Endodermal cell (in vitro differentiated cells): ENCODE data around the gene SCUBE1. TPM values are rescaled to one million over a fixed set of nuclear protein-coding genes. Genes with fewer than 3 reads are reported as not detected.

Experiments used
- DNase-seq: peaks from one replicate; pipeline ENCODE4 v3.0.0-alpha.2; 2017
- H3K27ac ChIP-seq: 2 replicates; pipeline ENCODE4 v1.5.1; 2013; ENCODE audit warnings: mild to moderate bottlenecking, low read depth, low read length, moderate library complexity
- H3K27me3 ChIP-seq: 2 replicates; pipeline ENCODE4 v1.6.1; 2013; ENCODE audit warnings: mild to moderate bottlenecking, low read length, moderate library complexity; ENCODE audit not compliant: insufficient read depth, control insufficient read depth, poor library complexity, severe bottlenecking
- H3K36me3 ChIP-seq: 2 replicates; pipeline ENCODE4 v1.7.0; 2013; ENCODE audit warnings: mild to moderate bottlenecking, low read length, moderate library complexity; ENCODE audit not compliant: control insufficient read depth, insufficient read depth
- H3K4me1 ChIP-seq: one replicate; pipeline ENCODE4 v1.7.0; 2013; ENCODE audit warnings: low read length; ENCODE audit not compliant: control insufficient read depth, insufficient read depth
- H3K4me3 ChIP-seq: 2 replicates; pipeline ENCODE4 v1.5.1; 2013; ENCODE audit warnings: mild to moderate bottlenecking, low read length, moderate library complexity
- H3K9ac ChIP-seq: 2 replicates; pipeline ENCODE4 v1.6.1; 2013; ENCODE audit warnings: mild to moderate bottlenecking, low read length, moderate library complexity; ENCODE audit not compliant: poor library complexity, severe bottlenecking; ENCODE audit errors: extremely low read depth
- H3K9me3 ChIP-seq: 2 replicates; pipeline ENCODE4 v1.6.1; 2013; ENCODE audit warnings: mild to moderate bottlenecking, low read length, moderate library complexity; ENCODE audit not compliant: control insufficient read depth
- H3K27ac Mint-ChIP-seq: 2 replicates; pipeline ENCODE4 v1.8.0; 2020; ENCODE audit warnings: mixed read lengths
- H3K27me3 Mint-ChIP-seq: 2 replicates; pipeline ENCODE4 v1.8.0; 2021; ENCODE audit warnings: mild to moderate bottlenecking, mixed read lengths; ENCODE audit not compliant: insufficient read depth
- H3K36me3 Mint-ChIP-seq: 2 replicates; pipeline ENCODE4 v1.8.0; 2020; ENCODE audit warnings: low read depth, mixed read lengths
- H3K4me1 Mint-ChIP-seq: 2 replicates; pipeline ENCODE4 v1.8.0; 2020; ENCODE audit warnings: mixed read lengths
- H3K4me3 Mint-ChIP-seq: 2 replicates; pipeline ENCODE4 v1.8.0; 2020; ENCODE audit warnings: mild to moderate bottlenecking, moderate library complexity, mixed read lengths
- H3K9me3 Mint-ChIP-seq: 2 replicates; pipeline ENCODE4 v1.8.0; 2020; ENCODE audit warnings: mild to moderate bottlenecking, mixed read lengths
- WGBS, 2 experiments: methylation state at CpG; one replicate each; pipeline versions ENCODE4 v1.1.5 to v1.1.7; 2013; ENCODE audit warnings: missing lambda C conversion rate in 2 of 2, mixed read lengths in 1 of 2; ENCODE audit not compliant: insufficient coverage in 1 of 2, insufficient read length in 1 of 2; 5-methylcytosine and 5-hydroxymethylcytosine counted together
- total RNA-seq, 2 donors: library from RNA; stranded (reverse); fragmentation: NEBNext Ultra II Directional in 1 of 2; extraction: Animal tissue kit (Norgen Biotek cat#: 25700) in 1 of 2; gene quantifications; 2 replicates in 1 of 2; 3 replicates in 1 of 2; pipeline ENCODE4 v1.2.1, GENCODE V29; 2021
- TF ChIP-seq, protein P1 (sequence below): fragments of 200-600 bp; sonication (generic); conservative IDR thresholded peaks from 2 replicates; pipeline ENCODE4 v1.5.0; 2021; ENCODE audit warnings: antibody characterized with exemption, mild to moderate bottlenecking

SCUBE1 gene
- total RNA-seq, 2 donors from 2014 or later = 0.13 to 0.95 TPM

DNA sequence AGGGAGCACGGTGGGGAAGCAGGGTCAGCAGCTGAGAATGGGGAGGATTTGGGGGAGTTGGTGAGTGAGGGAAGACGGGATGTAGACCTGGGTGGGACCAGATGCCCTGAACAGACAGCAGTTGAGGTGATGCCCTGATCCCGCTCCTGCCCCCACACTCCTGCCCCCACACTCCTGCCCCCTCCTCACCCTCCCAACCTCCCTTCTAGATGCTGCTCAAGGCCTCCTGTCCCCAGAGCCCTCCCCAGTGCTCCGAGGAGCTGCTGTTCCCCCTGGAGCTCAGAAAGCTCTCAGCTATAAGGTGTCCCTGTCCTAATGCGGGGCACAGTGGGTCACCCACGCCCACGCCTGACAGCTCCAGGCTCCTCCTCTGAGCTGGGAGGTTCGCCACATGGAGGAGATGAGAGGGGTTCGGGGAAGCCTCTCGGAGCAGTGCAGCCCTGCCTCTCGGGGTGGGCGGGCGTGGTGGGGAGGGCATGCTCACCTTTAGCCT lies 131.2 kb downstream of the SCUBE1 start:
- H3K27ac Mint-ChIP-seq = no peak overlapping the region
- Histone ChIP-seq H3K27me3 (no peaks in the 10 kb centered on the region), H3K9me3 (no peaks in the 10 kb centered on the region), H3K27ac (no peak overlapping the region), H3K4me3 (no peak overlapping the region), H3K36me3 (no peaks in the 10 kb centered on the region), H3K9ac (no peak overlapping the region), H3K4me1 (peaks cover 6% of the 10 kb centered on the region)
- H3K4me3 Mint-ChIP-seq = no peak overlapping the region
- H3K9me3 Mint-ChIP-seq = no peaks in the 10 kb centered on the region
- TF ChIP-seq, protein P1, sequence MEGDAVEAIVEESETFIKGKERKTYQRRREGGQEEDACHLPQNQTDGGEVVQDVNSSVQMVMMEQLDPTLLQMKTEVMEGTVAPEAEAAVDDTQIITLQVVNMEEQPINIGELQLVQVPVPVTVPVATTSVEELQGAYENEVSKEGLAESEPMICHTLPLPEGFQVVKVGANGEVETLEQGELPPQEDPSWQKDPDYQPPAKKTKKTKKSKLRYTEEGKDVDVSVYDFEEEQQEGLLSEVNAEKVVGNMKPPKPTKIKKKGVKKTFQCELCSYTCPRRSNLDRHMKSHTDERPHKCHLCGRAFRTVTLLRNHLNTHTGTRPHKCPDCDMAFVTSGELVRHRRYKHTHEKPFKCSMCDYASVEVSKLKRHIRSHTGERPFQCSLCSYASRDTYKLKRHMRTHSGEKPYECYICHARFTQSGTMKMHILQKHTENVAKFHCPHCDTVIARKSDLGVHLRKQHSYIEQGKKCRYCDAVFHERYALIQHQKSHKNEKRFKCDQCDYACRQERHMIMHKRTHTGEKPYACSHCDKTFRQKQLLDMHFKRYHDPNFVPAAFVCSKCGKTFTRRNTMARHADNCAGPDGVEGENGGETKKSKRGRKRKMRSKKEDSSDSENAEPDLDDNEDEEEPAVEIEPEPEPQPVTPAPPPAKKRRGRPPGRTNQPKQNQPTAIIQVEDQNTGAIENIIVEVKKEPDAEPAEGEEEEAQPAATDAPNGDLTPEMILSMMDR = no peak
- no peak for DNase-seq
- H3K27me3 Mint-ChIP-seq = no peaks in the 10 kb centered on the region
- H3K4me1 Mint-ChIP-seq = peaks cover 12% of the 10 kb centered on the region
- H3K36me3 Mint-ChIP-seq = no peaks in the 10 kb centered on the region
- WGBS, 2 experiments = 90 to 94% methylated on average over 6 to 13 of the region's 13 CpGs

DNA sequence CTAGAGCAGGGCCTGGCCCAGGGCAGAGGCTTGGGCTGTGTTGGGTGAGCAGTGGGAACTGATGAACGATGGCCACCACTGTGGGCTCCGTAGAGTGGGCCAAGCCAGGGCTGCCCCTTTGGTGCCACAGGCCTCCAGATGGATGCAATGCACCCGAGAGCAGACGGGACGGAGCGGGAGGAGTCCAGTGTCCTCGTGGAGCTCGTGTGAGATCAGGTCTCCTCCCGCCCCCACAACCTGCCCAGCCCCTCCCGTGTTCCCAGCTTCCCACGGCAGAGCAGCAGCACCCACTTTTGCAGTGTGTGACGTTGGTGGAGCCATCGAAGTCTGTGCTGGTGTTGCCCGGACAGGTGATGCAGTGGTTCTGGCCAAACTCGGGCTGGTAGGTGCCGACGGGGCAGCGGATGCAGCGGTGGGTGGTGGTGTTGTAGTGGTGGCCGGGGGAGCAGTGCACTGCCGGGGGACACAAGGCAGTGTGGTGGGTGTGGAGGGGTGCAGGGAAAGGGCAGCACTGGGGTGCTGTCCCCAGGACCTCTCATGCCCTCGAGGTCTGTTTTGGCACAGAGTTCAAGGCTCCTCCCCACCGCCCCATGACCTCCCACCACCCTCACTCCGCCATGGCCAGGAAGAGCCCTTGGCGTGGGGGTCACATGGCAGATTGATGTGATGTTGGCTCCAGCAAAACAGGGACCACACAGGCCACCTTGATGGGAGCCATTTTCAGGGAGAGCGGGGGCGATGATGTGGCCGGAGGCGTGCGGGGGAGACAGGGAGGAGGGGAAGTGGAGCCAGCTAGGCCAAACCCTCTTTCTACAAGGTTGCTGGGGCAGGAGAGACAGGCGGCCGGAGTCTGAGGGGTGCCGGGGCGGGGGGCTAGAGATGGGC lies 132.3 kb downstream of the SCUBE1 start:
- 93 to 95% methylated on average over 17 to 33 of the region's 34 CpGs for WGBS, 2 experiments
- Mint-ChIP-seq H3K27ac (no peak overlapping the region), H3K36me3 (no peaks in the 10 kb centered on the region), H3K27me3 (no peaks in the 10 kb centered on the region), H3K9me3 (no peaks in the 10 kb centered on the region), H3K4me1 (peaks cover 12% of the 10 kb centered on the region), H3K4me3 (no peak overlapping the region)
- no peaks in the 10 kb centered on the region for H3K9me3 ChIP-seq
- H3K4me1 ChIP-seq = peaks cover 6% of the 10 kb centered on the region
- no peak overlapping the region for H3K4me3 ChIP-seq
- no peaks in the 10 kb centered on the region for H3K27me3 ChIP-seq
- no peak for DNase-seq
- TF ChIP-seq, protein P1 = no peak
- no peaks in the 10 kb centered on the region for H3K36me3 ChIP-seq
- H3K9ac ChIP-seq = no peak overlapping the region
- no peak overlapping the region for H3K27ac ChIP-seq

DNA sequence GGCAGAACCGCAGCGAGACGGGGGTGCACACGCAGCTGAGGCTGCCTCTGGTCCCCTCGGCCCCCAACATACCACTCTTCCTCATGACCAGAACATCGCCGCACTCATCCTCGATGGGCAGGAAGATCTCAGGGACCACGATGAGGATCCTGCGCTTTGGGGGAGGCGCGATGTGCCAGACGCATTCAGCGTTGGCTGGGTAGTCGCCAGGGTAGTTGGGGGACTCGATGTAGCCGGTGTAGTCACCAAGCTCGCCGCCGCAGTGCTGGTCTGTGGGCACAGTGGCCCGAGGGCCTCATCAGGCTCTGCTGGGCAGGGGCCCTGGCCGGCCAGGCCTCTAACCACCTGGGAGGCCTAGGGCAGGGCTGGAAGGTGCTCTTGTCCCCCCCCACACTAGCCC lies 133.2 kb downstream of the SCUBE1 start:
- Histone ChIP-seq H3K27me3 (no peaks in the 10 kb centered on the region), H3K27ac (no peak overlapping the region), H3K9me3 (no peaks in the 10 kb centered on the region), H3K36me3 (no peaks in the 10 kb centered on the region), H3K9ac (no peak overlapping the region), H3K4me1 (peaks cover 6% of the 10 kb centered on the region), H3K4me3 (no peak overlapping the region)
- no peaks in the 10 kb centered on the region for H3K27me3 Mint-ChIP-seq
- H3K4me1 Mint-ChIP-seq = peaks cover 9% of the 10 kb centered on the region
- TF ChIP-seq, protein P1 = no peak
- no peaks in the 10 kb centered on the region for H3K9me3 Mint-ChIP-seq
- no peak overlapping the region for H3K27ac Mint-ChIP-seq
- no peak for DNase-seq
- H3K4me3 Mint-ChIP-seq = no peak overlapping the region
- no peaks in the 10 kb centered on the region for H3K36me3 Mint-ChIP-seq
- WGBS, 2 experiments = 90 to 92% methylated on average over 20 to 22 of the region's 22 CpGs
